CD14-positive monocyte (primary cell): ENCODE results near the gene APC2. TPM values are rescaled to one million over a fixed set of nuclear protein-coding genes. Genes with fewer than 3 reads are reported as not detected.

ENCODE experiments used
- DNase-seq, 3 donors: peaks; one replicate each; pipeline ENCODE4 v3.0.0-alpha.2; 2011 to 2022
- H2AFZ ChIP-seq: 2 replicates; pipeline ENCODE4 v1.6.0; 2012; ENCODE audit warnings: mild to moderate bottlenecking, low read depth, low read length, inconsistent platforms; ENCODE audit not compliant: insufficient read depth, poor library complexity, severe bottlenecking
- H3K27ac ChIP-seq, 2 donors: 1 replicate in 1 of 2; 2 replicates in 1 of 2; pipeline ENCODE4 v1.5.1; 2012 to 2013; ENCODE audit warnings: low read length in 2 of 2, control low read depth in 1 of 2, inconsistent platforms in 1 of 2, low read depth in 1 of 2, mild to moderate bottlenecking in 1 of 2
- H3K27me3 ChIP-seq, 2 donors: one replicate each; pipeline versions ENCODE4 v1.6.0 to v1.6.1; 2011 to 2013; ENCODE audit warnings: low read length in 2 of 2; ENCODE audit not compliant: control insufficient read depth in 2 of 2, insufficient read depth in 2 of 2
- H3K36me3 ChIP-seq, 2 donors: replicated peaks in 1 of 2; 1 replicate in 1 of 2; 2 replicates in 1 of 2; pipeline versions ENCODE4 v1.5.1 to v1.6.1; 2012 to 2013; ENCODE audit warnings: low read length in 2 of 2, control low read depth in 1 of 2, inconsistent platforms in 1 of 2, mild to moderate bottlenecking in 1 of 2; ENCODE audit not compliant: insufficient read depth in 2 of 2, control insufficient read depth in 1 of 2
- H3K4me1 ChIP-seq, 2 donors: 1 replicate in 1 of 2; 2 replicates in 1 of 2; pipeline versions ENCODE4 v1.5.1 to v1.6.1; 2012 to 2013; ENCODE audit warnings: low read length in 2 of 2, control low read depth in 1 of 2, inconsistent platforms in 1 of 2, mild to moderate bottlenecking in 1 of 2, moderate library complexity in 1 of 2; ENCODE audit not compliant: insufficient read depth in 2 of 2, control insufficient read depth in 1 of 2
- H3K4me2 ChIP-seq: replicated peaks from 2 replicates; pipeline ENCODE3; 2012; ENCODE audit warnings: low read length, moderate library complexity, mild to moderate bottlenecking; ENCODE audit not compliant: poor library complexity, severe bottlenecking; ENCODE audit errors: extremely low read depth
- H3K4me3 ChIP-seq, 3 experiments: fragments of 200-600 bp in 1 of 3; sonication (generic) in 1 of 3; replicated peaks in 1 of 3; 1 replicate in 2 of 3; 2 replicates in 1 of 3; pipeline ENCODE4 v1.5.1; 2011 to 2013; ENCODE audit warnings: low read length in 3 of 3, mild to moderate bottlenecking in 3 of 3, control low read depth in 2 of 3, low read depth in 2 of 3, inconsistent platforms in 1 of 3, moderate library complexity in 1 of 3
- H3K79me2 ChIP-seq: 2 replicates; pipeline ENCODE4 v1.6.0; 2012; ENCODE audit warnings: mild to moderate bottlenecking, control low read depth, inconsistent platforms, low read length, moderate library complexity; ENCODE audit not compliant: insufficient read depth
- H3K9ac ChIP-seq: 2 replicates; pipeline ENCODE4 v1.6.0; 2017; ENCODE audit warnings: low read length, mild to moderate bottlenecking; ENCODE audit not compliant: insufficient read depth, poor library complexity, severe bottlenecking
- H3K9me3 ChIP-seq, 2 donors: replicated peaks in 1 of 2; 1 replicate in 1 of 2; 2 replicates in 1 of 2; pipeline versions ENCODE4 v1.5.1 to v1.6.1; 2012 to 2013; ENCODE audit warnings: low read length in 2 of 2, control low read depth in 1 of 2; ENCODE audit not compliant: control insufficient read depth in 1 of 2, insufficient read depth in 1 of 2
- H4K20me1 ChIP-seq: 2 replicates; pipeline ENCODE4 v1.6.0; 2012; ENCODE audit warnings: mild to moderate bottlenecking, low read length, control low read depth, moderate library complexity; ENCODE audit not compliant: insufficient read depth
- H3K27ac Mint-ChIP-seq, 7 donors: one replicate each; pipeline ENCODE4 v1.8.0; 2020; ENCODE audit warnings: mild to moderate bottlenecking in 7 of 7, mixed read lengths in 7 of 7, moderate library complexity in 6 of 7, inconsistent platforms in 2 of 7
- H3K27me3 Mint-ChIP-seq, 3 donors: one replicate each; pipeline ENCODE4 v1.8.0; 2021 to 2022; ENCODE audit warnings: low read depth in 3 of 3, mild to moderate bottlenecking in 3 of 3, mixed read lengths in 3 of 3, moderate library complexity in 3 of 3, inconsistent platforms in 1 of 3
- H3K36me3 Mint-ChIP-seq, 2 donors: one replicate each; pipeline ENCODE4 v1.8.0; 2020; ENCODE audit warnings: mixed read lengths in 2 of 2, inconsistent platforms in 1 of 2, mild to moderate bottlenecking in 1 of 2
- H3K4me1 Mint-ChIP-seq: one replicate; pipeline ENCODE4 v1.8.0; 2020; ENCODE audit warnings: mild to moderate bottlenecking, mixed read lengths
- H3K4me3 Mint-ChIP-seq, 2 donors: one replicate each; pipeline ENCODE4 v1.8.0; 2020; ENCODE audit warnings: mild to moderate bottlenecking in 2 of 2, mixed read lengths in 2 of 2, moderate library complexity in 1 of 2
- H3K9me3 Mint-ChIP-seq, 7 donors: one replicate each; pipeline ENCODE4 v1.8.0; 2020 to 2022; ENCODE audit warnings: mixed read lengths in 7 of 7, mild to moderate bottlenecking in 6 of 7, moderate library complexity in 6 of 7, inconsistent platforms in 2 of 7
- CTCF ChIP-seq: fragments of 200-600 bp; IDR thresholded peaks from one replicate; pipeline ENCODE4 v1.8.0; 2022; ENCODE audit warnings: antibody characterized with exemption, mild to moderate bottlenecking
- WGBS: methylation state at CpG from one replicate; pipeline ENCODE4 v1.1.5; 2013; ENCODE audit warnings: missing lambda C conversion rate; ENCODE audit not compliant: insufficient coverage; 5-methylcytosine and 5-hydroxymethylcytosine counted together
- intact Hi-C, 2 donors: fragments of 100-400 bp; cut with micrococcal nuclease; formaldehyde crosslinking; loops; one replicate each; pipeline versions ENCODE4 v1.15.0 to v1.15.1; 2023
- polyA plus RNA-seq, 3 donors: library from polyadenylated mRNA; depleted of rRNA in 1 of 3; unstranded in 2 of 3; stranded (reverse) in 1 of 3; fragments of 300-500 nt in 2 of 3; fragments of >200 nt in 1 of 3; fragmentation: Illumina TruSeq in 2 of 3; gene quantifications; 1 replicate in 2 of 3; 2 replicates in 1 of 3; pipeline ENCODE4 v1.2.3, GENCODE V29; 2012 to 2021

APC2 gene
- polyA plus RNA-seq, 3 donors = 0.04 TPM; not detected in 2

- H3K4me3 ChIP-seq = no peak overlapping the region
- no peak for TF ChIP-seq CTCF
- peaks cover 6 to 14% of the 10 kb centered on the region in 2 donors for H3K36me3 Mint-ChIP-seq
- peaks cover 25 to 35% of the 10 kb centered on the region in 2 donors for H3K27me3 ChIP-seq
- no peaks in the 10 kb centered on the region for H3K79me2 ChIP-seq
- H3K27ac ChIP-seq = no peak overlapping the region
- peaks cover 42% of the 10 kb centered on the region for H4K20me1 ChIP-seq
- peaks cover 0 to 13% of the 10 kb centered on the region in 2 donors for H3K9me3 ChIP-seq
- H3K27ac Mint-ChIP-seq = no peak overlapping the region
- H3K36me3 ChIP-seq = no peaks in the 10 kb centered on the region
- no peak overlapping the region for H3K4me3 Mint-ChIP-seq
- WGBS = 96% methylated on average over 9 of the region's 24 CpGs
- no peak for DNase-seq
- H3K4me2 ChIP-seq = no peak overlapping the region
- H3K27me3 Mint-ChIP-seq = peaks cover 38 to 57% (median 55%) of the 10 kb centered on the region in 3 donors
- no peak overlapping the region for H2AFZ ChIP-seq
- no peak overlapping the region for H3K9ac ChIP-seq
- peaks cover 0 to 15% of the 10 kb centered on the region in 2 donors for H3K4me1 ChIP-seq
- intact Hi-C loops = no loop called here
- H3K4me1 Mint-ChIP-seq = peaks cover 11% of the 10 kb centered on the region
- peaks cover 0 to 6% (median 3%) of the 10 kb centered on the region in 7 donors for H3K9me3 Mint-ChIP-seq
These were observed 11.9 kb downstream of the APC2 start for GRCh38 chr19:1461862-1462261.

- 38% methylated on average over 83 of the region's 83 CpGs for WGBS
- peaks cover 56% of the 10 kb centered on the region for H4K20me1 ChIP-seq
- no peak for DNase-seq
- no peaks in the 10 kb centered on the region for H3K79me2 ChIP-seq
- peaks cover 7 to 22% of the 10 kb centered on the region in 2 donors for H3K4me1 ChIP-seq
- H3K4me2 ChIP-seq = no peak overlapping the region
- no peak overlapping the region for H3K27ac Mint-ChIP-seq
- H3K27me3 Mint-ChIP-seq = peaks cover 25 to 57% (median 42%) of the 10 kb centered on the region in 3 donors
- H3K4me3 ChIP-seq = no peak overlapping the region
- H3K9me3 ChIP-seq = peaks cover 0 to 7% of the 10 kb centered on the region in 2 donors
- peaks cover 0 to 7% (median 0%) of the 10 kb centered on the region in 7 donors for H3K9me3 Mint-ChIP-seq
- H3K36me3 ChIP-seq = no peaks in the 10 kb centered on the region
- peaks cover 0 to 8% of the 10 kb centered on the region in 2 donors for H3K36me3 Mint-ChIP-seq
- TF ChIP-seq CTCF = peak; percentile 36
- intact Hi-C loops = no loop called here
- H3K27me3 ChIP-seq = peaks cover 37 to 38% of the 10 kb centered on the region in 2 donors
- peaks cover 4% of the 10 kb centered on the region for H3K4me1 Mint-ChIP-seq
- H3K9ac ChIP-seq = no peak overlapping the region
- H3K27ac ChIP-seq = no peak overlapping the region
- peak overlapping the region in 1 of 2 donors; percentile 51 for H3K4me3 Mint-ChIP-seq
- H2AFZ ChIP-seq = no peak overlapping the region
These were observed 15.5 kb downstream of the APC2 start for GRCh38 chr19:1465191-1466016.
